T-cell (primary cell): ENCODE measurements around the gene NRP1. TPM values are rescaled to one million over a fixed set of nuclear protein-coding genes. Genes with fewer than 3 reads are reported as not detected.

ENCODE experiments used
- ATAC-seq, 4 experiments: fragments of 200-7000 bp in 3 of 4; fragments of 150-1000 bp in 1 of 4; cut with Tn5 transposase; replicated peaks in 1 of 4; 1 replicate in 3 of 4; 2 replicates in 1 of 4; pipeline ENCODE4 v1.10.0; 2021; ENCODE audit warnings: moderate library complexity in 3 of 4, mild to moderate bottlenecking in 2 of 4, moderate number of reproducible peaks in 1 of 4
- CTCF ChIA-PET, 2 donors: fragments of 300-600 bp; sonication (Branson Sonifier 250); formaldehyde crosslinking; loops; one replicate each; lab custom pipeline; 2022; ENCODE audit warnings: antibody characterized with exemption in 2 of 2; lab: Charles Lee
- POLR2A ChIA-PET, 2 donors: fragments of 300-600 bp; sonication (Branson Sonifier 250); formaldehyde crosslinking; loops; one replicate each; lab custom pipeline; 2022; ENCODE audit warnings: antibody characterized with exemption in 2 of 2; lab: Charles Lee
- DNase-seq, 35 experiments: peaks; one replicate each; pipeline versions ENCODE4 v3.0.0 to v3.0.0-alpha.2; 2013 to 2023
- H3K27ac ChIP-seq: one replicate; pipeline ENCODE4 v1.5.1; 2013; ENCODE audit warnings: low read length
- H3K27me3 ChIP-seq, 2 experiments: replicated peaks in 1 of 2; 1 replicate in 1 of 2; 2 replicates in 1 of 2; pipeline versions ENCODE4 v1.6.1 to v1.7.0; 2013; ENCODE audit warnings: low read length in 1 of 2, mixed read lengths in 1 of 2; ENCODE audit not compliant: control insufficient read depth in 2 of 2, insufficient read depth in 2 of 2; ENCODE audit errors: extremely low read depth in 1 of 2
- H3K36me3 ChIP-seq, 2 donors: 1 replicate in 1 of 2; 2 replicates in 1 of 2; pipeline versions ENCODE4 v1.6.1 to v1.7.0; 2013; ENCODE audit warnings: low read length in 1 of 2; ENCODE audit not compliant: control insufficient read depth in 2 of 2, insufficient read depth in 1 of 2; ENCODE audit errors: extremely low read depth in 1 of 2
- H3K4me1 ChIP-seq, 2 experiments: 1 replicate in 1 of 2; 2 replicates in 1 of 2; pipeline versions ENCODE4 v1.6.1 to v1.7.0; 2013; ENCODE audit warnings: low read length in 2 of 2, mixed read lengths in 1 of 2; ENCODE audit not compliant: insufficient read depth in 2 of 2, control insufficient read depth in 1 of 2; ENCODE audit errors: extremely low read depth in 1 of 2
- H3K4me3 ChIP-seq, 2 donors: 1 replicate in 1 of 2; 2 replicates in 1 of 2; pipeline versions ENCODE4 v1.5.1 to v1.7.0; 2013; ENCODE audit warnings: mild to moderate bottlenecking in 2 of 2, low read length in 1 of 2, moderate library complexity in 1 of 2; ENCODE audit not compliant: control insufficient read depth in 1 of 2; ENCODE audit errors: extremely low read depth in 1 of 2
- H3K9me3 ChIP-seq: 2 replicates; pipeline ENCODE4 v1.7.0; 2013
- H3K27ac Mint-ChIP-seq, 2 donors: one replicate each; pipeline ENCODE4 v1.8.0; 2020 to 2021; ENCODE audit warnings: mild to moderate bottlenecking in 2 of 2, mixed read lengths in 2 of 2
- H3K27me3 Mint-ChIP-seq, 2 donors: one replicate each; pipeline ENCODE4 v1.8.0; 2021 to 2022; ENCODE audit warnings: mixed read lengths in 2 of 2
- H3K36me3 Mint-ChIP-seq: one replicate; pipeline ENCODE4 v1.8.0; 2021; ENCODE audit warnings: mixed read lengths
- H3K4me1 Mint-ChIP-seq, 3 donors: one replicate each; pipeline ENCODE4 v1.8.0; 2020 to 2022; ENCODE audit warnings: mixed read lengths in 3 of 3, mild to moderate bottlenecking in 1 of 3
- H3K4me3 Mint-ChIP-seq, 3 donors: one replicate each; pipeline ENCODE4 v1.8.0; 2020 to 2022; ENCODE audit warnings: mild to moderate bottlenecking in 3 of 3, mixed read lengths in 3 of 3, moderate library complexity in 3 of 3
- H3K9me3 Mint-ChIP-seq, 3 donors: one replicate each; pipeline ENCODE4 v1.8.0; 2020 to 2022; ENCODE audit warnings: mixed read lengths in 3 of 3
- WGBS: methylation state at CpG from one replicate; pipeline ENCODE4 v1.1.5; 2013; ENCODE audit warnings: missing lambda C conversion rate; ENCODE audit not compliant: insufficient coverage; 5-methylcytosine and 5-hydroxymethylcytosine counted together
- total RNA-seq, 35 experiments: library from RNA in 6 of 35; stranded (reverse) in 6 of 35; fragments of 120-200 nt in 1 of 35; gene quantifications; one replicate each; pipeline versions ENCODE4 v1.2.1 to v1.2.4 and lab custom pipeline; 2013 to 2026

NRP1 gene
- total RNA-seq, 5 donors from 2014 or later (not counting 1 experiment from before 2014, with no cell fraction given), result 0.62 to 1.9 (median 1.1) TPM; not detected in 2

GRCh38 chr10:33132626-33133025, 201.8 kb downstream of the NRP1 start:
- Histone ChIP-seq H3K4me3 (no peak overlapping the region), H3K9me3 (no peaks in the 10 kb centered on the region), H3K36me3 (no peaks in the 10 kb centered on the region), H3K4me1 (peaks cover 2 to 81% of the 10 kb centered on the region in 2 experiments), H3K27ac (peak overlapping the region; percentile 48), H3K27me3 (no peaks in the 10 kb centered on the region)
- Mint-ChIP-seq H3K4me3 (peak overlapping the region in 1 of 3 donors; percentile 11), H3K4me1 (peaks cover 68 to 91% (median 79%) of the 10 kb centered on the region in 3 donors), H3K27ac (peak overlapping the region; percentile 90 to 92), H3K27me3 (no peaks in the 10 kb centered on the region), H3K9me3 (no peaks in the 10 kb centered on the region), H3K36me3 (no peaks in the 10 kb centered on the region)
- peak; percentile 25 to 53 (median 29) for ATAC-seq
- ChIA-PET CTCF (no interaction called here), POLR2A (interaction anchor here in 1 of 2 donors (1.9 kb wide), 1 partner anchor 13 kb away, joined by 7 read pairs; no protein-coding TSS in a partner anchor)
- peak in 15 of 35 experiments; percentile 17 to 67 (median 34) for DNase-seq
- WGBS, result 57% methylated on average over 1 of the region's 1 CpG

- no peak for ATAC-seq
- Mint-ChIP-seq H3K9me3 (no peaks in the 10 kb centered on the region), H3K4me3 (no peak overlapping the region), H3K27ac (peak overlapping the region; percentile 94 to 99), H3K27me3 (no peaks in the 10 kb centered on the region), H3K4me1 (peaks cover 77 to 92% (median 81%) of the 10 kb centered on the region in 3 donors), H3K36me3 (no peaks in the 10 kb centered on the region)
- CTCF ChIA-PET, result interaction anchor here (0.8 to 1.7 kb wide), 4 partner anchors 9 to 20 kb away, joined by 3 to 8 read pairs (median 5); no protein-coding TSS in a partner anchor
- H3K9me3 ChIP-seq, result no peaks in the 10 kb centered on the region
- POLR2A ChIA-PET, result interaction anchor here in 1 of 2 donors (0.6 kb wide), 1 partner anchor 9 kb away, joined by 3 read pairs; no protein-coding TSS in a partner anchor
- peak overlapping the region; percentile 48 for H3K27ac ChIP-seq
- no peaks in the 10 kb centered on the region for H3K36me3 ChIP-seq
- DNase-seq, result no peak
- no CpG with 5 or more reads among the region's 5 CpGs for WGBS
- no peaks in the 10 kb centered on the region for H3K27me3 ChIP-seq
- H3K4me1 ChIP-seq, result peaks cover 19 to 84% of the 10 kb centered on the region in 2 experiments
- H3K4me3 ChIP-seq, result no peak overlapping the region
Measured at GRCh38 chr10:33129996-33130386, 204.5 kb downstream of the NRP1 start.

- Histone ChIP-seq H3K27ac (peak overlapping the region; percentile 48), H3K4me3 (no peak overlapping the region), H3K9me3 (no peaks in the 10 kb centered on the region), H3K4me1 (peaks cover 19 to 84% of the 10 kb centered on the region in 2 experiments), H3K36me3 (no peaks in the 10 kb centered on the region), H3K27me3 (no peaks in the 10 kb centered on the region)
- Mint-ChIP-seq H3K27me3 (no peaks in the 10 kb centered on the region), H3K9me3 (no peaks in the 10 kb centered on the region), H3K4me3 (peak overlapping the region in 1 of 3 donors; percentile 15), H3K27ac (peak overlapping the region; percentile 94 to 99), H3K4me1 (peaks cover 77 to 91% (median 80%) of the 10 kb centered on the region in 3 donors), H3K36me3 (no peaks in the 10 kb centered on the region)
- CTCF ChIA-PET, result no interaction called here
- DNase-seq (no peak), ATAC-seq (no peak)
- POLR2A ChIA-PET, result no interaction called here
- 100% methylated on average over 3 of the region's 10 CpGs for WGBS
Measured at GRCh38 chr10:33129141-33129995, 205.1 kb downstream of the NRP1 start.

GRCh38 chr10:33127622-33128021, 206.8 kb downstream of the NRP1 start:
- H3K9me3 ChIP-seq, result no peaks in the 10 kb centered on the region
- peak overlapping the region; percentile 90 for H3K27ac ChIP-seq
- POLR2A ChIA-PET, result interaction anchor here in 1 of 2 donors (1.8 kb wide), 1 partner anchor 11 kb away, joined by 10 read pairs; no protein-coding TSS in a partner anchor
- H3K4me1 Mint-ChIP-seq, result peaks cover 67 to 91% (median 76%) of the 10 kb centered on the region in 3 donors
- H3K36me3 Mint-ChIP-seq, result no peaks in the 10 kb centered on the region
- H3K4me3 ChIP-seq, result no peak overlapping the region
- H3K27ac Mint-ChIP-seq, result peak overlapping the region; percentile 93 to 97
- CTCF ChIA-PET, result interaction anchor here in 1 of 2 donors (1.9 kb wide), 1 partner anchor 8 kb away, joined by 5 read pairs; no protein-coding TSS in a partner anchor
- no peaks in the 10 kb centered on the region for H3K27me3 ChIP-seq
- no CpG with 5 or more reads among the region's 9 CpGs for WGBS
- peak overlapping the region in 1 of 3 donors; percentile 65 for H3K4me3 Mint-ChIP-seq
- H3K36me3 ChIP-seq, result no peaks in the 10 kb centered on the region
- no peaks in the 10 kb centered on the region for H3K9me3 Mint-ChIP-seq
- DNase-seq (no peak), ATAC-seq (no peak)
- H3K4me1 ChIP-seq, result peaks cover 19 to 83% of the 10 kb centered on the region in 2 experiments
- H3K27me3 Mint-ChIP-seq, result no peaks in the 10 kb centered on the region
